Fibroblast of lung (primary cell): ENCODE data around the gene DMRT2. TPM values are rescaled to one million over a fixed set of nuclear protein-coding genes. Genes with fewer than 3 reads are reported as not detected.

Source experiments
- DNase-seq, 2 donors: peaks; one replicate each; pipeline versions ENCODE4 v3.0.0 to v3.0.0-alpha.2; 2010; ENCODE audit warnings: low read depth in 2 of 2
- H2AFZ ChIP-seq: 2 replicates; pipeline ENCODE4 v1.5.1; 2012; ENCODE audit warnings: low read length, control low read depth, inconsistent platforms
- H3K27ac ChIP-seq: 2 replicates; pipeline ENCODE4 v1.5.1; 2011; ENCODE audit warnings: low read length, control low read depth; ENCODE audit not compliant: insufficient read depth
- H3K27me3 ChIP-seq: 2 replicates; pipeline ENCODE4 v1.5.1; 2011; ENCODE audit warnings: mild to moderate bottlenecking, low read length; ENCODE audit not compliant: control insufficient read depth, insufficient read depth
- H3K36me3 ChIP-seq: 2 replicates; pipeline ENCODE4 v1.5.1; 2011; ENCODE audit warnings: low read length; ENCODE audit not compliant: control insufficient read depth, insufficient read depth
- H3K4me1 ChIP-seq: 2 replicates; pipeline ENCODE4 v1.5.1; 2011; ENCODE audit warnings: low read length; ENCODE audit not compliant: control insufficient read depth, insufficient read depth; ENCODE audit errors: extremely low read depth
- H3K4me2 ChIP-seq: 2 replicates; pipeline ENCODE4 v1.5.1; 2011; ENCODE audit warnings: low read length, control low read depth; ENCODE audit not compliant: insufficient read depth; ENCODE audit errors: extremely low read depth
- H3K4me3 ChIP-seq, 4 experiments: fragments of 200-600 bp in 1 of 4; sonication (generic) in 1 of 4; replicated peaks in 1 of 4; 2 replicates each; pipeline ENCODE4 v1.5.1; 2011 to 2016; ENCODE audit warnings: low read length in 4 of 4, low read depth in 3 of 4, mild to moderate bottlenecking in 3 of 4, control low read depth in 2 of 4, inconsistent platforms in 1 of 4, mixed read lengths in 1 of 4; ENCODE audit not compliant: insufficient read depth in 1 of 4; ENCODE audit errors: control extremely low read depth in 1 of 4
- H3K79me2 ChIP-seq: 2 replicates; pipeline ENCODE4 v1.5.1; 2012; ENCODE audit warnings: mild to moderate bottlenecking, low read length, inconsistent platforms; ENCODE audit not compliant: control insufficient read depth, insufficient read depth
- H3K9ac ChIP-seq: 2 replicates; pipeline ENCODE4 v1.5.1; 2011; ENCODE audit warnings: mild to moderate bottlenecking, low read length, control low read depth; ENCODE audit not compliant: insufficient read depth
- H3K9me3 ChIP-seq: 2 replicates; pipeline ENCODE4 v1.5.1; 2012; ENCODE audit warnings: low read depth, low read length; ENCODE audit not compliant: control insufficient read depth, insufficient read depth
- H4K20me1 ChIP-seq: 2 replicates; pipeline ENCODE4 v1.5.1; 2011; ENCODE audit warnings: low read length; ENCODE audit not compliant: control insufficient read depth, insufficient read depth; ENCODE audit errors: extremely low read depth
- EZH2 ChIP-seq: IDR thresholded peaks from 2 replicates; pipeline ENCODE4 v1.5.1; 2012; ENCODE audit warnings: low read length, control low read depth, mild to moderate bottlenecking; ENCODE audit errors: missing control alignments
- polyA plus RNA-seq, 2 donors: library from polyadenylated mRNA; depleted of rRNA in 1 of 2; stranded (reverse) in 1 of 2; unstranded in 1 of 2; fragments of >200 nt; gene quantifications; 2 replicates each; pipeline ENCODE4 v1.2.1, GENCODE V29; 2011 to 2012; ENCODE audit warnings: missing spikeins in 1 of 2
- total RNA-seq: library from RNA; depleted of rRNA; stranded (reverse); fragments of >200 nt; gene quantifications from 2 replicates; pipeline ENCODE4 v1.2.1, GENCODE V29; 2014
- TF ChIP-seq, protein P1 (sequence below), 2 donors: IDR thresholded peaks in 1 of 2; conservative IDR thresholded peaks in 1 of 2; 1 replicate in 1 of 2; 2 replicates in 1 of 2; pipeline ENCODE4 v1.5.1; 2011 to 2012; ENCODE audit warnings: low read length in 2 of 2, control low read depth in 1 of 2, inconsistent platforms in 1 of 2, low read depth in 1 of 2, mild to moderate bottlenecking in 1 of 2

DMRT2 gene
- total and polyA plus RNA-seq, 2 donors (not counting 1 experiment from before 2014, with no cell fraction given), result 0.16 TPM; not detected in 1

GRCh38 chr9:1042466-1042865, 7.7 kb upstream of the DMRT2 start:
- Histone ChIP-seq H2AFZ (no peak overlapping the region), H3K27me3 (peaks cover 23% of the 10 kb centered on the region), H3K4me2 (no peak overlapping the region), H3K9ac (no peak overlapping the region), H3K79me2 (no peaks in the 10 kb centered on the region), H3K27ac (no peak overlapping the region), H3K36me3 (no peaks in the 10 kb centered on the region), H3K4me1 (no peaks in the 10 kb centered on the region), H3K9me3 (no peaks in the 10 kb centered on the region), H3K4me3 (peak overlapping the region in 1 of 4 experiments; percentile 10), H4K20me1 (no peaks in the 10 kb centered on the region)
- DNase-seq, result no peak
- peak; percentile 69 for TF ChIP-seq EZH2
- TF ChIP-seq, protein P1, sequence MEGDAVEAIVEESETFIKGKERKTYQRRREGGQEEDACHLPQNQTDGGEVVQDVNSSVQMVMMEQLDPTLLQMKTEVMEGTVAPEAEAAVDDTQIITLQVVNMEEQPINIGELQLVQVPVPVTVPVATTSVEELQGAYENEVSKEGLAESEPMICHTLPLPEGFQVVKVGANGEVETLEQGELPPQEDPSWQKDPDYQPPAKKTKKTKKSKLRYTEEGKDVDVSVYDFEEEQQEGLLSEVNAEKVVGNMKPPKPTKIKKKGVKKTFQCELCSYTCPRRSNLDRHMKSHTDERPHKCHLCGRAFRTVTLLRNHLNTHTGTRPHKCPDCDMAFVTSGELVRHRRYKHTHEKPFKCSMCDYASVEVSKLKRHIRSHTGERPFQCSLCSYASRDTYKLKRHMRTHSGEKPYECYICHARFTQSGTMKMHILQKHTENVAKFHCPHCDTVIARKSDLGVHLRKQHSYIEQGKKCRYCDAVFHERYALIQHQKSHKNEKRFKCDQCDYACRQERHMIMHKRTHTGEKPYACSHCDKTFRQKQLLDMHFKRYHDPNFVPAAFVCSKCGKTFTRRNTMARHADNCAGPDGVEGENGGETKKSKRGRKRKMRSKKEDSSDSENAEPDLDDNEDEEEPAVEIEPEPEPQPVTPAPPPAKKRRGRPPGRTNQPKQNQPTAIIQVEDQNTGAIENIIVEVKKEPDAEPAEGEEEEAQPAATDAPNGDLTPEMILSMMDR (conservative IDR thresholded peaks at IDR 0.05 in 1 of 2, IDR thresholded peaks at IDR 0.05 in 1 of 2; ENCODE audit: low read depth in 1 of 2, low read length in 2 of 2), result peak in 1 of 2 donors; percentile 19

- no peak for TF ChIP-seq EZH2
- TF ChIP-seq, protein P1 (conservative IDR thresholded peaks at IDR 0.05 in 1 of 2, IDR thresholded peaks at IDR 0.05 in 1 of 2; ENCODE audit: low read depth in 1 of 2, low read length in 2 of 2), result no peak
- Histone ChIP-seq H3K27me3 (peaks cover 23% of the 10 kb centered on the region), H3K9me3 (no peaks in the 10 kb centered on the region), H3K4me2 (no peak overlapping the region), H3K79me2 (no peaks in the 10 kb centered on the region), H3K4me3 (no peak overlapping the region), H3K4me1 (no peaks in the 10 kb centered on the region), H3K27ac (no peak overlapping the region), H4K20me1 (no peaks in the 10 kb centered on the region), H2AFZ (no peak overlapping the region), H3K36me3 (no peaks in the 10 kb centered on the region), H3K9ac (no peak overlapping the region)
- DNase-seq, result no peak
These were observed 5.5 kb upstream of the DMRT2 start for GRCh38 chr9:1044643-1045042.

- H3K9me3 ChIP-seq, result no peaks in the 10 kb centered on the region
- no peak for DNase-seq
- H3K9ac ChIP-seq, result no peak overlapping the region
- no peak overlapping the region for H3K27ac ChIP-seq
- no peaks in the 10 kb centered on the region for H3K4me1 ChIP-seq
- peaks cover 29% of the 10 kb centered on the region for H3K27me3 ChIP-seq
- peak overlapping the region in 2 of 4 experiments; percentile 63 to 72 for H3K4me3 ChIP-seq
- H4K20me1 ChIP-seq, result no peaks in the 10 kb centered on the region
- H3K79me2 ChIP-seq, result no peaks in the 10 kb centered on the region
- TF ChIP-seq, protein P1 (conservative IDR thresholded peaks at IDR 0.05 in 1 of 2, IDR thresholded peaks at IDR 0.05 in 1 of 2; ENCODE audit: low read depth in 1 of 2, low read length in 2 of 2), result no peak
- TF ChIP-seq EZH2, result no peak
- no peak overlapping the region for H2AFZ ChIP-seq
- H3K4me2 ChIP-seq, result peak overlapping the region; percentile 67
- no peaks in the 10 kb centered on the region for H3K36me3 ChIP-seq
These were observed 3.3 kb upstream of the DMRT2 start for GRCh38 chr9:1046639-1047572.
